ENCODE data around the gene CNRIP1. TPM values are rescaled to one million over a fixed set of nuclear protein-coding genes. Genes with fewer than 3 reads are reported as not detected.

CNRIP1 gene
- total and polyA plus RNA-seq, 8 donors = 0.85 to 6.4 (median 3.3) TPM

DNA sequence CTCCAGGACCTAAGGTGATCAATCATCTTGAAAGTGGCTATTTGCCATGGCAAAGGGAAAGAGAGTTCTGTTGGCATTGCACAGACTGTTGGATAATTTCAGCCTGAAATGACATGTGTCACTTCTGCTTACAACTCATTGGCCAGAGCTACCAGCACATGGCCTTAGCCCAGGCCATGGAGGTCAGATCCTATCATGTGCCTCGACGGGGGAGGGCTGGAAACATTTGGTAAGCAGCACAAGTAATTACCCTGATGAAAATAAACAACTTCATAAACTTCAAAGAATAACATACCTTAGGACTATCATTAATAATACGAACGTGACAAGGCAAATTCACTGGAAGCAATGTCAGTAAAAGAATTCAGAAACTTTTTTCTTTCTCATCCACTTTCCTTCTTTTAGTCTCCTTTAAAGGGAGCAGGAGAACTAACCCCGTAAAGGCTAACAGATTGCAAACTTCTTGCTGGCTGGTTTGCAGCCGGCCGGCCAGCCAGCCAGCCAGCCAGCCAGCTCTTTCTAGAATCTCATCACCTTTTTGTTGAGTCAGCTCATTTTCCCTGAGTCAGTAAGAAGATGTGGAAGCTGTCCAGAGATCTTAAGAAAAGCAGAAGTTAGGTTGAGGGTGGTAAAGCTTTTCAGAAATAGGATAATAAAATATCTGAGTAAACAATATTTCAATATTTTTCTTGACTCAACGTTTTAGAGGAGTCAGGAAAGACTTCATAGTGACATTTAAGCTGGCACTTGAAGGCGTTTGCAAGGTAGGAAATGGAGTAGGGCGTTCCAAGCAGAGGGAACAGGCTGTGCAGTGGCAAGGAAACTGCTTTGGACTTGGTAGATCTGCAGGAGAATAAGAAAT lies 31.9 kb downstream of the CNRIP1 start:
- no peaks in the 10 kb centered on the region for H3K36me3 ChIP-seq
- DNase-seq = peak in 1 of 6 donors; percentile 24
- H3K4me1 ChIP-seq = peaks cover 0 to 7% (median 0%) of the 10 kb centered on the region in 3 donors
- H3K9me3 ChIP-seq = no peaks in the 10 kb centered on the region
- no peak overlapping the region for H3K4me3 ChIP-seq
- WGBS, 2 donors = 25 to 26% methylated on average over 10 of the region's 10 CpGs
- no peaks in the 10 kb centered on the region for H3K27me3 ChIP-seq
- peak; percentile 69 to 86 (median 78) for ATAC-seq
- TF ChIP-seq, protein P1, sequence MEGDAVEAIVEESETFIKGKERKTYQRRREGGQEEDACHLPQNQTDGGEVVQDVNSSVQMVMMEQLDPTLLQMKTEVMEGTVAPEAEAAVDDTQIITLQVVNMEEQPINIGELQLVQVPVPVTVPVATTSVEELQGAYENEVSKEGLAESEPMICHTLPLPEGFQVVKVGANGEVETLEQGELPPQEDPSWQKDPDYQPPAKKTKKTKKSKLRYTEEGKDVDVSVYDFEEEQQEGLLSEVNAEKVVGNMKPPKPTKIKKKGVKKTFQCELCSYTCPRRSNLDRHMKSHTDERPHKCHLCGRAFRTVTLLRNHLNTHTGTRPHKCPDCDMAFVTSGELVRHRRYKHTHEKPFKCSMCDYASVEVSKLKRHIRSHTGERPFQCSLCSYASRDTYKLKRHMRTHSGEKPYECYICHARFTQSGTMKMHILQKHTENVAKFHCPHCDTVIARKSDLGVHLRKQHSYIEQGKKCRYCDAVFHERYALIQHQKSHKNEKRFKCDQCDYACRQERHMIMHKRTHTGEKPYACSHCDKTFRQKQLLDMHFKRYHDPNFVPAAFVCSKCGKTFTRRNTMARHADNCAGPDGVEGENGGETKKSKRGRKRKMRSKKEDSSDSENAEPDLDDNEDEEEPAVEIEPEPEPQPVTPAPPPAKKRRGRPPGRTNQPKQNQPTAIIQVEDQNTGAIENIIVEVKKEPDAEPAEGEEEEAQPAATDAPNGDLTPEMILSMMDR (IDR thresholded peaks at IDR 0.05) = no peak
- no peak for FAIRE-seq
- intact Hi-C loops (cut with DNase I) = loop anchor here in 1 of 3 donors (10.0 kb wide), 1 partner anchor 163 kb away; no protein-coding TSS in a partner anchor
- peak overlapping the region in 1 of 4 donors; percentile 23 for H3K27ac ChIP-seq

DNA sequence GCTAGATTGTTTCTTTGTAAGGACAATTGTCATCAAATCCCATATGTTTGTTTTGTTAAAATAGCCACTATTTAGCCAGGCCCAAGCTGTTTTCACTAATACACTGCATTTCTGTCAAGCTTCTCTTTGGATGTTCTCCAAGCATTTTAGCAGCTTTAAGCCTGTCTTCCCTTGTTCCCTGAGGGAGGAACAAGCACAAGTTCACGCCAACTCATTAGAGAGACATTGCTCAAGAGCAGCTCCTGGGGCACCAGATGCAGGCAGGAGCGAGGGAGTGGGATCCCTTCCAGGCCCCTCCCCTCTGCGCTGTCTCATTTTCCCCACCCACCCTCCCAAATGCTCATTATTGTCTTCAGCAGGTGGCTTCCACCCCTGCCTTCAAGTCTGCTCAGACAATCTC lies 34.9 kb downstream of the CNRIP1 start:
- no peak for FAIRE-seq
- intact Hi-C loops (cut with DNase I) = loop anchor here in 2 of 3 donors (5.0 to 10.0 kb wide), 2 partner anchors 160 to 163 kb away; no protein-coding TSS in a partner anchor

DNA sequence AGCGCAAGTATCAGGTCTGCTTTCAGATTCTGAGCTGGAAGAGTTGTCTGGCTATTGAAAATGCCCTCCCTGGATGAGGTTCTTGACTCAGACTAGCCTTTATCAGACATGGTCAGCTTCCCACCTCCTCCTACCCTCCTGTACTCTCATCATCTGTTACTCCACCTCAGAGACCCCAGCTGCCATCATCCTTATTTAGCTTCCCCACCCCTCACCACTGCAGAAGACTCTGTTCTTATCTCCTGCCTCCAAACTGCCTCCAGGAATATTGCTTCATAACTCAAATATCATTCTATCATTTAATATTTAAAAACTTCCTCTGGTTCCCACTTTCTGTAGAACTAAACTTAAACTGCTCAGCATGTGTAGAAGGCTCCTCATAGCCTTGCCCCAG lies 36.3 kb downstream of the CNRIP1 start:
- WGBS, 2 donors = 89 to 94% methylated on average over 1 of the region's 1 CpG

More for the DNA sequence above, 34.9 kb downstream of the CNRIP1 start:
- 77 to 79% methylated on average over 3 of the region's 3 CpGs for WGBS, 2 donors
- Histone ChIP-seq H3K4me3 (no peak overlapping the region), H3K27me3 (no peaks in the 10 kb centered on the region), H3K27ac (no peak overlapping the region), H3K4me1 (peaks cover 0 to 7% (median 0%) of the 10 kb centered on the region in 3 donors), H3K36me3 (no peaks in the 10 kb centered on the region), H3K9me3 (no peaks in the 10 kb centered on the region)
- peak in 3 of 4 donors; percentile 34 to 44 (median 40) for ATAC-seq
- peak in 1 of 6 donors; percentile 23 for DNase-seq
- TF ChIP-seq, protein P1 (IDR thresholded peaks at IDR 0.05) = no peak

DNA sequence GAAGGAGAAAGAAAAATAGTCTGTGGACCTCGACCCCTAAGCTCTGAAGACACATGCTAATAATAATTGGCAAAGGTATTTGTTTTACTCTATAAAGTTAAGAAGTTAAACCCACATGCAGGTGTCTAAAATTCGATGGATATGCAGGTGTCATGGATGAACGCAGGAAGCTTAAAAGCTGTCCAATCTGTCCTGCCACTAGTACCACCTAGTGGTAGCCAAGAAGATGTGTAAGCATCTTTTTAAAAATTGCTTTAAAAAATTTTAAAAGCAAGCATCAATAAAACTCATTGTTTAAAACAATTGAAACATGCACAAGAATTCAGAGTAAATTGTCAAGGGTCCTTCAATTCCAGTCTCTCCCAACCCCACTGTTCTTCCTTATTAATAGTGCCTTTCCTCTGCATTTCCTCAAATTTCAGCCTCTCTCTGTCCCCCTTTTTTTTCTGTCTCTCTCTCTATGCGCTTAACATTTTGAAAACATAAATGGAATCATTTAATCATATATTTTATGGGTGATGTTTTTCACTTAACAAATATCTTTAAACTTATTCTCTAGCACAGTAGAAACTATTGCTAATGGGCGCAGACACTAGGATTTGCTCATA lies 36.8 kb downstream of the CNRIP1 start:
- TF ChIP-seq, protein P1 (IDR thresholded peaks at IDR 0.05) = peak; percentile 22 to 73 (median 43)
- Histone ChIP-seq H3K9me3 (no peaks in the 10 kb centered on the region), H3K4me3 (no peak overlapping the region), H3K27ac (no peak overlapping the region), H3K36me3 (no peaks in the 10 kb centered on the region), H3K4me1 (peaks cover 0 to 5% (median 0%) of the 10 kb centered on the region in 3 donors), H3K27me3 (no peaks in the 10 kb centered on the region)
- WGBS, 2 donors = 35 to 38% methylated on average over 5 of the region's 5 CpGs
- FAIRE-seq = peak; percentile 56
- ATAC-seq = peak in 3 of 4 donors; percentile 75 to 79 (median 78)
- intact Hi-C loops (cut with DNase I) = loop anchor here in 2 of 3 donors (5.0 to 10.0 kb wide), 2 partner anchors 158 to 161 kb away; no protein-coding TSS in a partner anchor
- no peak for DNase-seq

More for the DNA sequence above, 36.3 kb downstream of the CNRIP1 start:
- no peaks in the 10 kb centered on the region for H3K36me3 ChIP-seq
- H3K4me1 ChIP-seq = peaks cover 0 to 7% (median 0%) of the 10 kb centered on the region in 3 donors
- H3K4me3 ChIP-seq = no peak overlapping the region
- DNase-seq (no peak), FAIRE-seq (no peak), ATAC-seq (no peak)
- H3K27ac ChIP-seq = no peak overlapping the region
- TF ChIP-seq, protein P1 (IDR thresholded peaks at IDR 0.05) = no peak
- intact Hi-C loops (cut with DNase I) = loop anchor here in 2 of 3 donors (5.0 to 10.0 kb wide), 2 partner anchors 159 to 161 kb away; no protein-coding TSS in a partner anchor
- no peaks in the 10 kb centered on the region for H3K27me3 ChIP-seq
- no peaks in the 10 kb centered on the region for H3K9me3 ChIP-seq

Data from pancreas (tissue), 10 donors.